ENCODE results near the gene CNTROB.

CNTROB gene

GRCh38 chr17:7883781-7884386 is 48.1 kb upstream of the CNTROB start:
- H3K4me1 ChIP-seq (ENCODE audit: control insufficient read depth, insufficient read depth, low read length), result peaks cover 22% of the 10 kb centered on the region
- POLR2A ChIA-PET, result interaction anchor here (0.6 to 1.0 kb wide), 2 partner anchors 16 to 68 kb away, joined by 3 read pairs; no protein-coding TSS in a partner anchor
- peak overlapping the region; percentile 35; the same call in 1 of the 2 replicates for H3K27ac ChIP-seq (ENCODE audit: extremely low read depth, low read depth, low read length)
- CTCF ChIA-PET, result interaction anchor here (0.6 to 2.1 kb wide), 6 partner anchors 14 to 175 kb away, joined by 3 to 23 read pairs (median 4); no protein-coding TSS in a partner anchor
- H3K4me3 ChIP-seq (ENCODE audit: low read depth, low read length), result peak overlapping the region; percentile 55
- H3K36me3 ChIP-seq (ENCODE audit: control insufficient read depth in 2 of 2, insufficient read depth in 1 of 2, low read length in 2 of 2), result peaks cover 17 to 41% of the 10 kb centered on the region in 2 experiments
- H3K9me3 ChIP-seq (ENCODE audit: control insufficient read depth, insufficient read depth, low read depth, low read length), result no peaks in the 10 kb centered on the region
- TF ChIP-seq SCRT2 (tag by site-specific recombination; IDR thresholded peaks at IDR 0.05) (no peak), HOXA7 (CRISPR knock-in tag; IDR thresholded peaks at IDR 0.05; ENCODE audit: borderline replicate concordance) (no peak), ZNF423 (tag by site-specific recombination; IDR thresholded peaks at IDR 0.05) (no peak), ZNF513 (tag by site-specific recombination; IDR thresholded peaks at IDR 0.05) (no peak), SP7 (tag by site-specific recombination; IDR thresholded peaks at IDR 0.05) (0 out of 2 replicates have a peak, but pooled peaks have one; percentile 30), ZNF449 (tag by site-specific recombination; IDR thresholded peaks at IDR 0.05) (no peak), ZBTB10 (tag by site-specific recombination; IDR thresholded peaks at IDR 0.05) (peak; percentile 78), IKZF3 (tag by site-specific recombination; IDR thresholded peaks at IDR 0.05) (no peak), ZBTB8A (tag by site-specific recombination; IDR thresholded peaks at IDR 0.05) (no peak), TRIM28 (IDR thresholded peaks at IDR 0.05; ENCODE audit: borderline replicate concordance, low read length) (no peak), ZNF660 (tag by site-specific recombination; IDR thresholded peaks at IDR 0.05) (no peak), ZNF302 (tag by site-specific recombination; IDR thresholded peaks at IDR 0.05; ENCODE audit: low read depth) (no peak), ZNF398 (tag by site-specific recombination; IDR thresholded peaks at IDR 0.05) (peak; percentile 83), ZNF341 (tag by site-specific recombination; IDR thresholded peaks at IDR 0.05; ENCODE audit: low read depth) (peak; percentile 39; the same call in 1 of the 2 replicates), ZXDB (tag by site-specific recombination; IDR thresholded peaks at IDR 0.05) (no peak), PATZ1 (tag by site-specific recombination; IDR thresholded peaks at IDR 0.05) (peak; percentile 98), MZF1 (tag by site-specific recombination; IDR thresholded peaks at IDR 0.05; ENCODE audit: borderline replicate concordance) (peak; percentile 40; the same call in 1 of the 2 replicates), SCRT1 (tag by site-specific recombination; IDR thresholded peaks at IDR 0.05; ENCODE audit: borderline replicate concordance) (no peak), ZNF184 (tag by site-specific recombination; IDR thresholded peaks at IDR 0.05) (no peak), ZNF530 (tag by site-specific recombination; IDR thresholded peaks at IDR 0.05; ENCODE audit: low read depth) (no peak), SALL2 (tag by site-specific recombination; IDR thresholded peaks at IDR 0.05; ENCODE audit: borderline replicate concordance) (no peak), OVOL3 (tag by site-specific recombination; IDR thresholded peaks at IDR 0.05) (no peak), ZNF843 (tag by site-specific recombination; IDR thresholded peaks at IDR 0.05) (no peak), ZNF146 (tag by site-specific recombination; IDR thresholded peaks at IDR 0.05) (no peak), ZNF433 (tag by site-specific recombination; IDR thresholded peaks at IDR 0.05; ENCODE audit: low read depth) (no peak)
- TF ChIP-seq, protein P1, sequence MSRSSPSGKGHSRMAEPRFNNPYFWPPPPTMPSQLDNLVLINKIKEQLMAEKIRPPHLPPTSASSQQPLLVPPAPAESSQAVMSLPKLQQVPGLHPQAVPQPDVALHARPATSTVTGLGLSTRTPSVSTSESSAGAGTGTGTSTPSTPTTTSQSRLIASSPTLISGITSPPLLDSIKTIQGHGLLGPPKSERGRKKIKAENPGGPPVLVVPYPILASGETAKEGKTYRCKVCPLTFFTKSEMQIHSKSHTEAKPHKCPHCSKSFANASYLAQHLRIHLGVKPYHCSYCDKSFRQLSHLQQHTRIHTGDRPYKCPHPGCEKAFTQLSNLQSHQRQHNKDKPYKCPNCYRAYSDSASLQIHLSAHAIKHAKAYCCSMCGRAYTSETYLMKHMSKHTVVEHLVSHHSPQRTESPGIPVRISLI (tag by site-specific recombination; IDR thresholded peaks at IDR 0.05), result peak; percentile 89

Data from HEK293 (cell line).